ENCODE measurements around the gene WDR82. TPM values are rescaled to one million over a fixed set of nuclear protein-coding genes. Genes with fewer than 3 reads are reported as not detected.

WDR82 gene
- total and polyA plus RNA-seq, 2 donors from 2014 or later = 20.9 to 75.8 TPM

GRCh38 chr3:52259448-52259847 is 19.0 kb downstream of the WDR82 start:
- Histone ChIP-seq H3K9me3 (ENCODE audit: control insufficient read depth in 2 of 3, insufficient read depth in 1 of 3, low read length in 3 of 3) (no peaks in the 10 kb centered on the region), H3K27me3 (ENCODE audit: control insufficient read depth, insufficient read depth, low read length) (no peaks in the 10 kb centered on the region), H3K4me3 (ENCODE audit: low read length in 3 of 3) (no peak overlapping the region), H3K4me1 (ENCODE audit: control insufficient read depth in 2 of 3, insufficient read depth in 2 of 3, low read depth in 1 of 3, low read length in 3 of 3) (peaks cover 0 to 13% (median 12%) of the 10 kb centered on the region in 3 donors), H3K27ac (ENCODE audit: low read depth in 2 of 2, low read length in 2 of 2) (no peak overlapping the region), H3K36me3 (ENCODE audit: control insufficient read depth in 2 of 3, insufficient read depth in 3 of 3, low read length in 3 of 3) (peaks cover 39 to 79% (median 63%) of the 10 kb centered on the region in 3 donors), H3K9ac (ENCODE audit: low read length in 3 of 3) (no peak overlapping the region)
- FAIRE-seq (no peak), DNase-seq (no peak)
- intact Hi-C loops (cut with DNase I) = no loop called here
- TF ChIP-seq, protein P1, sequence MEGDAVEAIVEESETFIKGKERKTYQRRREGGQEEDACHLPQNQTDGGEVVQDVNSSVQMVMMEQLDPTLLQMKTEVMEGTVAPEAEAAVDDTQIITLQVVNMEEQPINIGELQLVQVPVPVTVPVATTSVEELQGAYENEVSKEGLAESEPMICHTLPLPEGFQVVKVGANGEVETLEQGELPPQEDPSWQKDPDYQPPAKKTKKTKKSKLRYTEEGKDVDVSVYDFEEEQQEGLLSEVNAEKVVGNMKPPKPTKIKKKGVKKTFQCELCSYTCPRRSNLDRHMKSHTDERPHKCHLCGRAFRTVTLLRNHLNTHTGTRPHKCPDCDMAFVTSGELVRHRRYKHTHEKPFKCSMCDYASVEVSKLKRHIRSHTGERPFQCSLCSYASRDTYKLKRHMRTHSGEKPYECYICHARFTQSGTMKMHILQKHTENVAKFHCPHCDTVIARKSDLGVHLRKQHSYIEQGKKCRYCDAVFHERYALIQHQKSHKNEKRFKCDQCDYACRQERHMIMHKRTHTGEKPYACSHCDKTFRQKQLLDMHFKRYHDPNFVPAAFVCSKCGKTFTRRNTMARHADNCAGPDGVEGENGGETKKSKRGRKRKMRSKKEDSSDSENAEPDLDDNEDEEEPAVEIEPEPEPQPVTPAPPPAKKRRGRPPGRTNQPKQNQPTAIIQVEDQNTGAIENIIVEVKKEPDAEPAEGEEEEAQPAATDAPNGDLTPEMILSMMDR (IDR thresholded peaks at IDR 0.05; ENCODE audit: borderline replicate concordance, extremely low read depth, insufficient read depth) = no peak

DNA sequence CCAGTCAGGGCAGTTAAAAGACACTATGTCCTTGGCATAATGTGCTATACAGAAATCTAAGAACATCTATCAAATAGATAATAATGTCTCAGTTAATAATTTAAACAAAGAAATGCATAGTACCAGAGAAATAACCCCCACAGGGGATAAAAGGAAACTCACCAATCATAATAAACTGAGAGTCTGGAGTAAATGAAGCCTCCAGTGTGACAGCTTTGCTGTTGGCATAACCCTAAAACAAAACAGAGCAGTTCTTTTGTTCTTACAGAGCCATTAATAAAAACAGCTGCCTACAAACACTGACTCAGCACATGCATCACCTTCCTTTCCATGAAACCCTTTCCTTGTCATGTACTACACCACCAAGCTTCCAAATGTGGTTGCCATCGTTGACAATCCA is 19.4 kb downstream of the WDR82 start:
- H3K4me3 ChIP-seq (ENCODE audit: low read length in 3 of 3) = no peak overlapping the region
- FAIRE-seq (no peak), DNase-seq (no peak)
- intact Hi-C loops (cut with DNase I) = no loop called here
- TF ChIP-seq, protein P1 (IDR thresholded peaks at IDR 0.05; ENCODE audit: borderline replicate concordance, extremely low read depth, insufficient read depth) = no peak
- H3K9ac ChIP-seq (ENCODE audit: low read length in 3 of 3) = no peak overlapping the region
- peaks cover 36 to 76% (median 61%) of the 10 kb centered on the region in 3 donors for H3K36me3 ChIP-seq (ENCODE audit: control insufficient read depth in 2 of 3, insufficient read depth in 3 of 3, low read length in 3 of 3)
- H3K27me3 ChIP-seq (ENCODE audit: control insufficient read depth, insufficient read depth, low read length) = no peaks in the 10 kb centered on the region
- no peaks in the 10 kb centered on the region for H3K9me3 ChIP-seq (ENCODE audit: control insufficient read depth in 2 of 3, insufficient read depth in 1 of 3, low read length in 3 of 3)
- H3K4me1 ChIP-seq (ENCODE audit: control insufficient read depth in 2 of 3, insufficient read depth in 2 of 3, low read depth in 1 of 3, low read length in 3 of 3) = peaks cover 0 to 13% (median 13%) of the 10 kb centered on the region in 3 donors
- no peak overlapping the region for H3K27ac ChIP-seq (ENCODE audit: low read depth in 2 of 2, low read length in 2 of 2)

- Histone ChIP-seq H3K9ac (ENCODE audit: low read length in 3 of 3) (no peak overlapping the region), H3K9me3 (ENCODE audit: control insufficient read depth in 2 of 3, insufficient read depth in 1 of 3, low read length in 3 of 3) (no peaks in the 10 kb centered on the region), H3K36me3 (ENCODE audit: control insufficient read depth in 2 of 3, insufficient read depth in 3 of 3, low read length in 3 of 3) (peaks cover 34 to 72% (median 62%) of the 10 kb centered on the region in 3 donors), H3K27ac (ENCODE audit: low read depth in 2 of 2, low read length in 2 of 2) (no peak overlapping the region), H3K4me3 (ENCODE audit: low read length in 3 of 3) (no peak overlapping the region), H3K27me3 (ENCODE audit: control insufficient read depth, insufficient read depth, low read length) (no peaks in the 10 kb centered on the region), H3K4me1 (ENCODE audit: control insufficient read depth in 2 of 3, insufficient read depth in 2 of 3, low read depth in 1 of 3, low read length in 3 of 3) (peaks cover 0 to 20% (median 16%) of the 10 kb centered on the region in 3 donors)
- TF ChIP-seq, protein P1 (IDR thresholded peaks at IDR 0.05; ENCODE audit: borderline replicate concordance, extremely low read depth, insufficient read depth) = no peak
- DNase-seq (no peak), FAIRE-seq (no peak)
- intact Hi-C loops (cut with DNase I) = no loop called here
Observed at GRCh38 chr3:52257911-52258310, 20.5 kb downstream of the WDR82 start.

DNA sequence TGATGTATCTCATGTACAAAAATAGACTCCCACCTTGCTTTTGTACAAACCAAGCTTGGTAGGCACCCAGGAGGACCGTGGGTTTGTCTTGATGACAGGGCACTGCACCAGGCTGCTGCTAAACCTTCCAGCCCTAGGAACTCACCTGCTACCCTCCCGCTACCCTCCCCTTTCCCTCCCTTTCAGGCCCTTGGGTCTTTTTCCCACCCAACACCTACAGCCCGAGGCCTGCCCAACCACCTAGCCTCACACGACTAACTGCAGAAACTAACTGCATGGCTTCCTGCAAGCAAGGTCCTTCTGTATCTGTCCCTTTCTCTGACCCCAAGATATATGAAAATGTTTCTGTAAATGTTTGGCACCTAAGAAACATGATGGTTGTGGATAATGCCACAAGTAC is 21.8 kb downstream of the WDR82 start:
- TF ChIP-seq, protein P1 (IDR thresholded peaks at IDR 0.05; ENCODE audit: borderline replicate concordance, extremely low read depth, insufficient read depth) = no peak
- Histone ChIP-seq H3K4me1 (ENCODE audit: control insufficient read depth in 2 of 3, insufficient read depth in 2 of 3, low read depth in 1 of 3, low read length in 3 of 3) (peaks cover 0 to 20% (median 16%) of the 10 kb centered on the region in 3 donors), H3K9me3 (ENCODE audit: control insufficient read depth in 2 of 3, insufficient read depth in 1 of 3, low read length in 3 of 3) (no peaks in the 10 kb centered on the region), H3K9ac (ENCODE audit: low read length in 3 of 3) (no peak overlapping the region), H3K36me3 (ENCODE audit: control insufficient read depth in 2 of 3, insufficient read depth in 3 of 3, low read length in 3 of 3) (peaks cover 30 to 64% (median 51%) of the 10 kb centered on the region in 3 donors), H3K27ac (ENCODE audit: low read depth in 2 of 2, low read length in 2 of 2) (no peak overlapping the region), H3K4me3 (ENCODE audit: low read length in 3 of 3) (no peak overlapping the region), H3K27me3 (ENCODE audit: control insufficient read depth, insufficient read depth, low read length) (no peaks in the 10 kb centered on the region)
- intact Hi-C loops (cut with DNase I) = no loop called here
- no peak for FAIRE-seq
- DNase-seq = no peak

Measured in kidney (tissue), 14 donors.